SK-N-SH treated with all-trans-retinoic acid at 6 μM for 48 hours (cell line): Measurements from ENCODE around the gene HAAO.
"Not testable (repeated sequence)": the region's sequence is repeated elsewhere in the genome, so short reads cannot be mapped to it uniquely, and the experiment has no call there.

ENCODE experiments used
- ATAC-seq: fragments of 200-7000 bp; cut with Tn5 transposase; 3 replicates; pipeline ENCODE4 v1.9.1; 2020; ENCODE audit warnings: mild to moderate bottlenecking, moderate library complexity
- ARNTL ChIP-seq: fragments of 450-650 bp; formaldehyde crosslinking; IDR thresholded peaks from 2 replicates; pipeline ENCODE4 v1.5.0; 2020; ENCODE audit warnings: low read depth, mild to moderate bottlenecking, moderate library complexity, borderline replicate concordance
- BACH2 ChIP-seq: fragments of 250-450 bp; sonication (Bioruptor Pico); IDR thresholded peaks from 2 replicates; pipeline ENCODE4 v1.9.0; 2021; ENCODE audit warnings: mild to moderate bottlenecking, borderline replicate concordance
- CSDC2 ChIP-seq: fragments of 250-450 bp; sonication (Bioruptor Pico); IDR thresholded peaks from 2 replicates; pipeline ENCODE4 v1.5.0; 2020; ENCODE audit warnings: mild to moderate bottlenecking, moderate library complexity
- ESRRG ChIP-seq: fragments of 250-450 bp; sonication (Bioruptor Pico); IDR thresholded peaks from 2 replicates; pipeline ENCODE4 v1.6.1; 2021; ENCODE audit warnings: mild to moderate bottlenecking
- GLIS3 ChIP-seq: fragments of 250-450 bp; sonication (Bioruptor Pico); IDR thresholded peaks from 2 replicates; pipeline ENCODE4 v1.5.0; 2020; ENCODE audit warnings: mild to moderate bottlenecking, moderate library complexity
- ISL1 ChIP-seq: fragments of 250-450 bp; sonication (Bioruptor Pico); IDR thresholded peaks from 2 replicates; pipeline ENCODE4 v2.1.2; 2022; ENCODE audit warnings: mild to moderate bottlenecking, moderate library complexity
- OSR1 ChIP-seq: fragments of 250-450 bp; sonication (Bioruptor Pico); IDR thresholded peaks from 2 replicates; pipeline ENCODE4 v1.8.0; 2022; ENCODE audit warnings: moderate library complexity, mild to moderate bottlenecking, inconsistent platforms
- PPARA ChIP-seq: fragments of 250-450 bp; sonication (Bioruptor Pico); IDR thresholded peaks from 2 replicates; pipeline ENCODE4 v1.5.0; 2020; ENCODE audit warnings: mild to moderate bottlenecking, borderline replicate concordance
- TCF4 ChIP-seq: fragments of 250-450 bp; sonication (Bioruptor Pico); IDR thresholded peaks from 2 replicates; pipeline ENCODE4 v1.8.0; 2021; ENCODE audit warnings: mild to moderate bottlenecking, moderate library complexity, borderline replicate concordance
- TOX ChIP-seq: fragments of 250-450 bp; sonication (Bioruptor Pico); IDR thresholded peaks from 2 replicates; pipeline ENCODE4 v1.8.0; 2021; ENCODE audit warnings: mild to moderate bottlenecking, moderate library complexity, borderline replicate concordance
- ZC3H10 ChIP-seq: fragments of 250-450 bp; sonication (Bioruptor Pico); IDR thresholded peaks from 2 replicates; pipeline ENCODE4 v1.5.1; 2021; ENCODE audit warnings: mild to moderate bottlenecking, moderate library complexity
- ZFP3 ChIP-seq: fragments of 250-450 bp; sonication (Bioruptor Pico); IDR thresholded peaks from 2 replicates; pipeline ENCODE4 v1.5.0; 2020; ENCODE audit warnings: mild to moderate bottlenecking, moderate library complexity
- ZFP30 ChIP-seq: fragments of 450-650 bp; formaldehyde crosslinking; IDR thresholded peaks from 2 replicates; pipeline ENCODE4 v1.5.0; 2022; ENCODE audit warnings: mild to moderate bottlenecking, moderate library complexity
- ZNF565 ChIP-seq: fragments of 450-650 bp; formaldehyde crosslinking; conservative IDR thresholded peaks from 2 replicates; pipeline ENCODE4 v1.5.0; 2020; ENCODE audit warnings: low read depth, mild to moderate bottlenecking, moderate library complexity
- ZNF70 ChIP-seq: fragments of 450-650 bp; formaldehyde crosslinking; IDR thresholded peaks from 2 replicates; pipeline ENCODE4 v1.5.0; 2020; ENCODE audit warnings: mild to moderate bottlenecking, moderate library complexity
- ZNF8 ChIP-seq: fragments of 450-650 bp; formaldehyde crosslinking; IDR thresholded peaks from 2 replicates; pipeline ENCODE4 v1.5.0; 2020; ENCODE audit warnings: mild to moderate bottlenecking, moderate library complexity
- TF ChIP-seq, protein P1 (sequence below): fragments of 250-450 bp; sonication (Bioruptor Pico); IDR thresholded peaks from 2 replicates; pipeline ENCODE4 v1.5.0; 2020; ENCODE audit warnings: mild to moderate bottlenecking, moderate library complexity
- TF ChIP-seq, protein P2 (sequence below): fragments of 250-450 bp; sonication (Bioruptor Pico); IDR thresholded peaks from 2 replicates; pipeline ENCODE4 v1.5.1; 2021; ENCODE audit warnings: mild to moderate bottlenecking, moderate library complexity
- TF ChIP-seq, protein P3 (sequence below): fragments of 250-450 bp; sonication (Bioruptor Pico); IDR thresholded peaks from 2 replicates; pipeline ENCODE4 v1.8.0; 2020; ENCODE audit warnings: mild to moderate bottlenecking, moderate library complexity, borderline replicate concordance
- TF ChIP-seq, protein P4 (sequence below): fragments of 250-450 bp; sonication (Bioruptor Pico); IDR thresholded peaks from 2 replicates; pipeline ENCODE4 v1.5.1; 2020; ENCODE audit warnings: low read depth, mild to moderate bottlenecking, moderate library complexity
- TF ChIP-seq, protein P5 (sequence below): fragments of 250-450 bp; sonication (Bioruptor Pico); IDR thresholded peaks from 2 replicates; pipeline ENCODE4 v1.8.0; 2021; ENCODE audit warnings: low read depth, mild to moderate bottlenecking, moderate library complexity, borderline replicate concordance

Gene HAAO

DNA sequence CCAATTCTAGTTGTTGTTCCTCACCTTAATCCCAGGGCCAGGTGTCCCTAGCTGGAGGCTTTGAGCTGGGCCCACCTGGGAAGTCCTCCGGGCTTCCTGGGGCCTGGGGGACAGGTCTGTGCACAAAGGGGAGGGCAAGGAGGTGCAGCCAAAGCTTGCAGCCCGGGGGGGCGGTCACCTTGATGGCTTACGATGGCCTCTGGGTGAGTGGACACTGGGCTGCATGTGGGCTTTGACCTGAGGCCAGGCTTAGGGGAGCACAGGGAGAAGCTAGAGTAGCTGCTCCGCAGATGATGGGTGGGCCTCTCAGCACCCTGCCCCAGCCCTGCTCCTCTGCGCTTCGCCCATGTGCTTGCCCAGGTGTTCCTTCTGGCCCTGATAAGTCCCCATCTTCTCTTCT, 41.8 kb upstream of the HAAO start:
- no peak for ATAC-seq
- TF ChIP-seq TOX (CRISPR knock-in tag) (no peak), ISL1 (CRISPR knock-in tag) (no peak), GLIS3 (CRISPR knock-in tag) (no peak), CSDC2 (CRISPR knock-in tag) (no peak), ZFP30 (CRISPR knock-in tag) (no peak), ZNF565 (CRISPR knock-in tag) (no peak), TCF4 (no peak), ZFP3 (CRISPR knock-in tag) (no peak), OSR1 (no peak), BACH2 (no peak), PPARA (CRISPR knock-in tag) (no peak), ZC3H10 (CRISPR knock-in tag) (no peak)
- TF ChIP-seq, protein P1, sequence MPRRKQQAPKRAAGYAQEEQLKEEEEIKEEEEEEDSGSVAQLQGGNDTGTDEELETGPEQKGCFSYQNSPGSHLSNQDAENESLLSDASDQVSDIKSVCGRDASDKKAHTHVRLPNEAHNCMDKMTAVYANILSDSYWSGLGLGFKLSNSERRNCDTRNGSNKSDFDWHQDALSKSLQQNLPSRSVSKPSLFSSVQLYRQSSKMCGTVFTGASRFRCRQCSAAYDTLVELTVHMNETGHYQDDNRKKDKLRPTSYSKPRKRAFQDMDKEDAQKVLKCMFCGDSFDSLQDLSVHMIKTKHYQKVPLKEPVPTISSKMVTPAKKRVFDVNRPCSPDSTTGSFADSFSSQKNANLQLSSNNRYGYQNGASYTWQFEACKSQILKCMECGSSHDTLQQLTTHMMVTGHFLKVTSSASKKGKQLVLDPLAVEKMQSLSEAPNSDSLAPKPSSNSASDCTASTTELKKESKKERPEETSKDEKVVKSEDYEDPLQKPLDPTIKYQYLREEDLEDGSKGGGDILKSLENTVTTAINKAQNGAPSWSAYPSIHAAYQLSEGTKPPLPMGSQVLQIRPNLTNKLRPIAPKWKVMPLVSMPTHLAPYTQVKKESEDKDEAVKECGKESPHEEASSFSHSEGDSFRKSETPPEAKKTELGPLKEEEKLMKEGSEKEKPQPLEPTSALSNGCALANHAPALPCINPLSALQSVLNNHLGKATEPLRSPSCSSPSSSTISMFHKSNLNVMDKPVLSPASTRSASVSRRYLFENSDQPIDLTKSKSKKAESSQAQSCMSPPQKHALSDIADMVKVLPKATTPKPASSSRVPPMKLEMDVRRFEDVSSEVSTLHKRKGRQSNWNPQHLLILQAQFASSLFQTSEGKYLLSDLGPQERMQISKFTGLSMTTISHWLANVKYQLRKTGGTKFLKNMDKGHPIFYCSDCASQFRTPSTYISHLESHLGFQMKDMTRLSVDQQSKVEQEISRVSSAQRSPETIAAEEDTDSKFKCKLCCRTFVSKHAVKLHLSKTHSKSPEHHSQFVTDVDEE (CRISPR knock-in tag): no peak
- TF ChIP-seq, protein P2, sequence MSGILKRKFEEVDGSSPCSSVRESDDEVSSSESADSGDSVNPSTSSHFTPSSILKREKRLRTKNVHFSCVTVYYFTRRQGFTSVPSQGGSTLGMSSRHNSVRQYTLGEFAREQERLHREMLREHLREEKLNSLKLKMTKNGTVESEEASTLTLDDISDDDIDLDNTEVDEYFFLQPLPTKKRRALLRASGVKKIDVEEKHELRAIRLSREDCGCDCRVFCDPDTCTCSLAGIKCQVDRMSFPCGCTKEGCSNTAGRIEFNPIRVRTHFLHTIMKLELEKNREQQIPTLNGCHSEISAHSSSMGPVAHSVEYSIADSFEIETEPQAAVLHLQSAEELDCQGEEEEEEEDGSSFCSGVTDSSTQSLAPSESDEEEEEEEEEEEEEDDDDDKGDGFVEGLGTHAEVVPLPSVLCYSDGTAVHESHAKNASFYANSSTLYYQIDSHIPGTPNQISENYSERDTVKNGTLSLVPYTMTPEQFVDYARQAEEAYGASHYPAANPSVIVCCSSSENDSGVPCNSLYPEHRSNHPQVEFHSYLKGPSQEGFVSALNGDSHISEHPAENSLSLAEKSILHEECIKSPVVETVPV (CRISPR knock-in tag): no peak
- TF ChIP-seq, protein P3, sequence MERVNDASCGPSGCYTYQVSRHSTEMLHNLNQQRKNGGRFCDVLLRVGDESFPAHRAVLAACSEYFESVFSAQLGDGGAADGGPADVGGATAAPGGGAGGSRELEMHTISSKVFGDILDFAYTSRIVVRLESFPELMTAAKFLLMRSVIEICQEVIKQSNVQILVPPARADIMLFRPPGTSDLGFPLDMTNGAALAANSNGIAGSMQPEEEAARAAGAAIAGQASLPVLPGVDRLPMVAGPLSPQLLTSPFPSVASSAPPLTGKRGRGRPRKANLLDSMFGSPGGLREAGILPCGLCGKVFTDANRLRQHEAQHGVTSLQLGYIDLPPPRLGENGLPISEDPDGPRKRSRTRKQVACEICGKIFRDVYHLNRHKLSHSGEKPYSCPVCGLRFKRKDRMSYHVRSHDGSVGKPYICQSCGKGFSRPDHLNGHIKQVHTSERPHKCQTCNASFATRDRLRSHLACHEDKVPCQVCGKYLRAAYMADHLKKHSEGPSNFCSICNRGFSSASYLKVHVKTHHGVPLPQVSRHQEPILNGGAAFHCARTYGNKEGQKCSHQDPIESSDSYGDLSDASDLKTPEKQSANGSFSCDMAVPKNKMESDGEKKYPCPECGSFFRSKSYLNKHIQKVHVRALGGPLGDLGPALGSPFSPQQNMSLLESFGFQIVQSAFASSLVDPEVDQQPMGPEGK (CRISPR knock-in tag): no peak

DNA sequence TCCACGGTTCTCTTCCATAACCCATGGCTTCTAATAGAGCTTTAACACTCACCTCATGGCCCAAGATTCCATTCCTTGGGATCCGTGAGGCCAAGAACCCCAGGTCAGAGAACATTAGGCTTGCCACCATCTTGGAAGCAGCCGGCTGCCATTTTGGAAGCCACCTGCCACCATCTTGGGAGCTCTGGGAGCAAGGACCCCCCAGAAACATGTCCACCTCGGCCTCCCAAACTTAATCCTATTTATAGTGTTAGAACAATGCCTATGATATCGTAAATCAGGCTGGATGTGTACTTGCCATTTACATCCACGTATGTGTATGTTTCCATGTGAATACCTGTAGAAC, 39.9 kb upstream of the HAAO start:
- TF ChIP-seq ZFP30 (CRISPR knock-in tag) (no peak), ISL1 (CRISPR knock-in tag) (no peak), TCF4 (no peak), ARNTL (no peak)
- no peak for ATAC-seq

DNA sequence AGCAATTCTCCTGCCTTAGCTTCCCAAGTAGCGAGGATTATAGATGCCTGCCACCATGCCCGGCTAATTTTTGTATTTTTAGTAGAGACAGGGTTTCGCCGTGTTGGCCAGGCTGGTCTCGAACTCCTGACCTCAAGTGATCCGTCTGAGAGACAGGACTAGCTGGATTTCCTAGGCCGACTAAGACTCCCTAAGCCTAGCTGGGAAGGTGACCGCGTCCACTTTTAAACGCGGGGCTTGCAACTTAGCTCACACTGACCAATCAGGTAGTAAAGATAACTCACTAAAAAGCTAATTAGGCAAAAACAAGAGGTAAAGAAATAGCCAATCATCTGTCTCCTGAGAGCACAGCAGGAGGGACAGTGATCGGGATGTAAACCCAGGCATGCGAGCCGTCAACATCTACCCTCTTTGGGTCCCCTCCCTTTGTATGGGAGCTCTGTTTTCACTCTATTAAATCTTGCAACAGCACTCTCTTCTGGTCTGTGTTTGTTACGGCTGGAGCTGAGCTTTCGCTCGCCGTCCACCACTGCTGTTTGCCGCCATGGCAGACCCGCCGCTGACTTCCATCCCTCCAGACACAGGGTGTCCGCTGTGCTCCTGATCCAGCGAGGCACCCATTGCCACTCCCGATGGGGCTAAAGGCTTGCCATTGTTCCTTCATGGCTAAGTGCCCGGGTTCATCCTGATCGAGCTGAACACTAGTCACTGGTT, 39.3 kb upstream of the HAAO start:
- ATAC-seq: not testable (repeated sequence)

DNA sequence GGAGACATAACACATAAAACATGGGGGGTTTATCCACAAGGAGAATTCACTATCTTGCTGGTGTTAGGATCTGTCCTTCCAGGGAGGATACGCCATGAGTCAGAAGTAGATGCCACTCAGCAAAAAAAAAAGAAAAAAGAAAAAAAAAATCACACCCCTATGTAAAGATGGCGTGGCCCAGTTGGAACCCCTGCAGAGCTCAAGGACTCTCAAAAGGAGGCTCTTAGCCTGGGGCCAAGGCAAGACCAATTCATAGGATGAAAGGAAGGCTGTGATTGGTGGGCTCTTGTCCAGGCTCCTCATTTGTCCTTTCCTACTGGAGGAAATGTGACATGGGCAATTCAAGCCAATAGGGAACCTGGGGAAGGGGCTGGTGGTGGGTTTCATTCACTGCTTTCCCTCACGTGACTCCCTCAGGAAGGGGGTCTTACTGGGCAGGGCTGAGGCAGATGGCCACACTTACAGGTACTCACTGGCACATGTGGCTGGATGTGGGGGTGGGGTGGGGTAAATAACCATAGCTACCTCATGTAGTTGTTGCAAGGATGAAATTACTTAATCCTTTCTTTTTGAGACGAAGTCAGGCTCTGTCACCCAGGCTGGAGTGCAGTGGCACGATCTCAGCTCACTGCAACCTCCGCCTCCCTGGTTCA, 38.7 kb upstream of the HAAO start:
- TF ChIP-seq ZC3H10 (CRISPR knock-in tag) (no peak), CSDC2 (CRISPR knock-in tag) (no peak), PPARA (CRISPR knock-in tag) (no peak), TOX (CRISPR knock-in tag) (no peak), BACH2 (no peak), TCF4 (no peak), ZNF70 (CRISPR knock-in tag) (no peak), ZNF8 (CRISPR knock-in tag) (no peak), ESRRG (no peak), ZNF565 (CRISPR knock-in tag) (no peak)
- TF ChIP-seq, protein P3 (CRISPR knock-in tag): no peak
- TF ChIP-seq, protein P4, sequence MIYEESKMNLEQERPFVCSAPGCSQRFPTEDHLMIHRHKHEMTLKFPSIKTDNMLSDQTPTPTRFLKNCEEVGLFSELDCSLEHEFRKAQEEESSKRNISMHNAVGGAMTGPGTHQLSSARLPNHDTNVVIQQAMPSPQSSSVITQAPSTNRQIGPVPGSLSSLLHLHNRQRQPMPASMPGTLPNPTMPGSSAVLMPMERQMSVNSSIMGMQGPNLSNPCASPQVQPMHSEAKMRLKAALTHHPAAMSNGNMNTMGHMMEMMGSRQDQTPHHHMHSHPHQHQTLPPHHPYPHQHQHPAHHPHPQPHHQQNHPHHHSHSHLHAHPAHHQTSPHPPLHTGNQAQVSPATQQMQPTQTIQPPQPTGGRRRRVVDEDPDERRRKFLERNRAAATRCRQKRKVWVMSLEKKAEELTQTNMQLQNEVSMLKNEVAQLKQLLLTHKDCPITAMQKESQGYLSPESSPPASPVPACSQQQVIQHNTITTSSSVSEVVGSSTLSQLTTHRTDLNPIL: no peak
- TF ChIP-seq, protein P1 (CRISPR knock-in tag): no peak
- TF ChIP-seq, protein P5, sequence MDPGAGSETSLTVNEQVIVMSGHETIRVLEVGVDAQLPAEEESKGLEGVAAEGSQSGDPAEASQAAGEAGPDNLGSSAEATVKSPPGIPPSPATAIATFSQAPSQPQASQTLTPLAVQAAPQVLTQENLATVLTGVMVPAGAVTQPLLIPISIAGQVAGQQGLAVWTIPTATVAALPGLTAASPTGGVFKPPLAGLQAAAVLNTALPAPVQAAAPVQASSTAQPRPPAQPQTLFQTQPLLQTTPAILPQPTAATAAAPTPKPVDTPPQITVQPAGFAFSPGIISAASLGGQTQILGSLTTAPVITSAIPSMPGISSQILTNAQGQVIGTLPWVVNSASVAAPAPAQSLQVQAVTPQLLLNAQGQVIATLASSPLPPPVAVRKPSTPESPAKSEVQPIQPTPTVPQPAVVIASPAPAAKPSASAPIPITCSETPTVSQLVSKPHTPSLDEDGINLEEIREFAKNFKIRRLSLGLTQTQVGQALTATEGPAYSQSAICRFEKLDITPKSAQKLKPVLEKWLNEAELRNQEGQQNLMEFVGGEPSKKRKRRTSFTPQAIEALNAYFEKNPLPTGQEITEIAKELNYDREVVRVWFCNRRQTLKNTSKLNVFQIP (CRISPR knock-in tag): no peak
- no peak for ATAC-seq
